GM13977 (cell line): Measurements from ENCODE around the gene RPS19.

ENCODE experiments used
- DNase-seq: peaks from one replicate; pipeline ENCODE4 v3.0.0; 2012; ENCODE audit warnings: low spot score
- CTCF ChIP-seq: IDR thresholded peaks from 2 replicates; pipeline ENCODE4 v1.5.1; 2012; ENCODE audit warnings: mild to moderate bottlenecking, control low read depth; ENCODE audit not compliant: insufficient read depth; ENCODE audit errors: extremely low read depth, missing control alignments
- in situ Hi-C: fragments of 300-500 bp; cut with MboI; formaldehyde crosslinking; loops from one replicate; pipeline ENCODE4 v1.12.0; 2022; ENCODE audit warnings: low sequenced_read_pairs, low pct_unique_long_range_greater_than_20kb, mixed read lengths, inconsistent platforms; ENCODE audit not compliant: unreplicated experiment

RPS19 gene

DNA sequence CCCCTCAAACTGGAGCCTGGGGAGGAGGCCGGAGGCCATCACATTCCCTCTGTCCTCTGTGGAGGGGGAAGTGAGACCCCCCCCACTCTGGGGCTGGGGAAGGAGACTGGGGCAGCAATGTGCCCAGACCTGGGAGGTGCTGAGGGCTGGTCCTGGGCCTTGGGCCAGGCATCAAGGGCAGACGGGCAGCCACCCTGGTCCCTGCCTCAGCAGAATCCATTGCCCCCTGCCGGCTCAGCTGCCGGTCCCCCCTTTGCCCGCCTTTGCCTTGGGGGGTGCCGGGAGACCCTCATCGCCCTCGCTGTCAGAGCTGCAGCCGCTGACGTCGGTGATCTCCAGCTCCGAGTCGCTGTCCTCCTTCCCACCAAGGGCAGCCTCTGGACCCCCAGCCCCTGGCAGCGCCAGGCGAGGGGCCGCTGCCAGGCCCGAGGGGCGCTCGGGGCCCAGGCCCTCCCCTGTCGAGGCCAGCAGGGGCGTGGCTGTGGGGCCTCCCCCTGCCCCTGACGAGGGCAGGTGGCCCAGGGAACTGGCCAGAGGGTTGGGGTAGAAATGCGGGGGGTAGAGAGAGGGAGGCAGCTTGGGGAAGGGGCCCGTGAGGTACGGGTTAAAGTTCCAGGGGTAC lies 48.0 kb downstream of the RPS19 start:
- in situ Hi-C loops = no loop called here
- DNase-seq = no peak
- no peak for TF ChIP-seq CTCF

DNA sequence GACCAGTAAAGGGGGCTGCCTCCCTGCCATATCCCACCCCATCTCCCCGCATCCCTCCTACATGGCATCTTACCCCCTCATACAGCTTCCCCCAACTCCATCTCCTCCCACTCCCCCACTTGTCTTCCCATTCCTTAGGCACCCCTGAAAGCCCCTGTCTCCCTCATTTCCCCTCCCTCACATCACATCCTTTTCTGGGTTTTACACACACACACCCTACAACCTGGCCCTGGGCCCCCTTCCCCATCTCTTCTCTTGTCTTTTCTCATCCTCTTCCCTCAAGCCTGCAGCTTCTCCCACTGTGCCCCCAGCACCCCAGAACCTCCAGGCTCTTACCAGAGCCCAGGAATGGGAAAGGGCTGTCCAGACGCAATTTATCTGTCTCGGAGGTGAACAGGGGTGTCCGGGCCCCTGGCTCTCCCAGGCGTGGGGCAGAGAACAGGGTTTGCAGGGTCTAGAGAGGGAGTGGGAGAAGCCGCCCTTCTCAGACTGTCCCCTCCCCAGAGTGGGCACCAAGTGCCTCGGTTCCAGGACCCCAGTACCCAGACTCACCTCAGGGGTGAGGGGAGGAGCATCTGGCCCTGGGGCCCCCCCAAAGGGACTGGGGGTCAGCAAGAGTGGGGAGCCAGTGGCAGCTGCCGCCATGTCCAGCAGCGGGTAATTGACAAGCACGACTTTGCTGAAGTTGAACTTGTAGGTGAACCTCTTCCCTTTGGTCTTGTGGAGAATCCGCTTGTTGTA lies 48.8 kb downstream of the RPS19 start:
- no peak for TF ChIP-seq CTCF
- DNase-seq = no peak
- in situ Hi-C loops = no loop called here

DNA sequence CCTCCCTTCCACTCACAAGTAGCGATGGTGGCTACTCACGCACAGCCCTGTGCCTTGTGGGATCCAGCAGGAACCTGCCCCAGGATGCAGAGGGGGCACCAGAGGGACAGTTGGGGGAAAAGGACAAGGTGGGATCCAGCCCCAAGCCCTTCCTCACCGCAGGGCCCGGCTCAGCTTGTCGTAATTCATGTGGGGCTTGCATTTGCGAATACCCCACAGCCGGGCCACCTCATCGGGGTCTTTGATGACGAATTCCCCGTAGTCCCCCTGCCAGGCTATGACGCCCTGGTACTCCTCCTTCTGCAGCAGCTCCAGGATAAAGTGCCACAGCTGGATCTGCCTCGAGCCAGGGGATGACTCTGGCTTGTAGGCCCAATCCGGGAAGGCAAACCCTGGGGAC lies 49.7 kb downstream of the RPS19 start:
- in situ Hi-C loops = no loop called here
- DNase-seq = no peak
- no peak for TF ChIP-seq CTCF

- no peak for TF ChIP-seq CTCF
- no peak for DNase-seq
- in situ Hi-C loops = no loop called here
Observed at GRCh38 chr19:41910240-41910991, 50.4 kb downstream of the RPS19 start.

DNA sequence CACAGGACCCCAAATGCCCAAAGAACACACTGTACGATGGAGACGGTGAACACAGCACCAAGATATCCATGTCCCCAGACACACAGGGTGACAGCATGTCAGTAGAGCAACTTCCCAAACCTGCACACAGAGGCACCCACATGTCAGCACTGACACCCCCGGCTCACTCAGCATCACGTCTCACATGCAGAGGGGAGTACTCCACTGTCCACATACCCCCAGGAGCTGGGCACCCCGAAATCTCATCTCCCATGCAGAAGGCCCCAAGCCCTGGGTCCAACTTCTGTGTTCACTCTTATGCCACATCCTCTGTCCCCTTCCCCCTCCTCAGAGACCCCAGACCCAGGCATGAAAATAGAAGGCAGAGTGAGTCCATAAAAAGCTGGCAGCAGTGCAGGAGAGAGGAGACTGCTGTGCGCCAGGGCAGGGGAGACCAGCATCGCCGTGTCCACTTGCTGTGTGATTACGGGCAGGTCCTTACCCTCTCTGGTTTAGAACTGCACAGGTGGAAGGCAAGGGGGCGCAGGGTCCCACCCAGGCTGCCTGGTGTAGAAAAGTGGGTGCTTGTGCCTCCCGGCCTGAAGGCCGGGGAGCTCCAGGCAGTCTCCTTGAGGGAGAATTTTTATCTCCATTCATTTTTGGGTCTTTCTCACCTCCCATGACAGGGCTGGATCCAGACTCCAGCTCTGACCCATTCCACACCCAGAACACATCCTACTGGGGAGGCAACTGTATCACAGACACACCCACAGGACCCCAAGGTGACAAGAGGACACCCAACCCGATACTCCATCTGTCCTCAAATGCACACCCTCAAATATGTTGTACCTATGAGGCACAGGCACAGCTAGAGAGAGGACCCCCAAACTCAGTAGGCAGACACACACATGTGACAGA lies 51.2 kb downstream of the RPS19 start:
- TF ChIP-seq CTCF = no peak
- DNase-seq = no peak
- in situ Hi-C loops = no loop called here
